IPS-11a (cell line): ENCODE results near the gene CCR3.
"Not testable (repeated sequence)": the region's sequence is repeated elsewhere in the genome, so short reads cannot be mapped to it uniquely, and the experiment has no call there.

Experiments
- H3K4me3 ChIP-seq: one replicate; pipeline ENCODE4 v1.5.1; 2013; ENCODE audit warnings: low read depth, low read length, control low read depth

Gene CCR3

GRCh38 chr3:46242120-46242519, at the start of gene CCR3:
Gene CCR3 (plus strand): TSS chr3:46242460. CDS start chr3:46265159, 22,699 bp downstream.
- no peak within 1 kb of the TSS for H3K4me3 ChIP-seq

GRCh38 chr3:46192939-46193338, 49.3 kb upstream of the CCR3 start:
- H3K4me3 ChIP-seq, result no peak overlapping the region

GRCh38 chr3:46193436-46193835, 48.8 kb upstream of the CCR3 start:
- no peak overlapping the region for H3K4me3 ChIP-seq

- no peak overlapping the region for H3K4me3 ChIP-seq
Observed at GRCh38 chr3:46194868-46195553, 47.2 kb upstream of the CCR3 start.

DNA sequence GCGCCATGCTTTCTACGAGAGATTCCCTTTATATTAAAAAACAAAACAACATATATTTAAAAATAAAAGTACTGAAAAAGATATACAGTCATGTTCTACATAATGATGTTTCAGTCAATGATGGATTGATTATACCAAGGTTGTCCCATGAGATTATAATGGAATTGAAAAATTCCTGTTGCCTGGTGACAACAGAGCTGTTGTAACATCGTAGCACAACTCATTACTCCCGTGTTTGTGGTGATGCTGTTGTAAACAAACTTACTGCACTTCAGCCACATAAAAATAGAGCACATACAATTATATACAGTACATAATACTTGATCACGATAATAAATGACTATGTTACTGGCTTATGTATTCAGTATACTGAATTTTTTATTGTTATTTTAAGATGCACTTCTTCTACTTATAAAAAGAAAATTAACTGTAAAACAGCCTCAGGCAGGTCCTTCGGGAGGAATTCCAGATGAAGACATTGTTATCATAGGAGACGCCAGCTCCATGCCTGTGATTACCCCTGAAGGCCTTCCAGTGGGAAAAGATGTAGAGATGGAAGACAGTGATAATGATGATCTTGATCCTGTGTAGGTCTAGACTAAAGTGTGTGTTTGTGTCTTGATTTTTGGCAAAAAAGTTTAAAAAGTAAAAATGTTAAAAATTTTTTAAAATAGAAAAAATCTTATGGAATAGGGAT, 45.9 kb upstream of the CCR3 start:
- no peak overlapping the region for H3K4me3 ChIP-seq

- no peak overlapping the region for H3K4me3 ChIP-seq
Observed at GRCh38 chr3:46200211-46200610, 42.0 kb upstream of the CCR3 start.

DNA sequence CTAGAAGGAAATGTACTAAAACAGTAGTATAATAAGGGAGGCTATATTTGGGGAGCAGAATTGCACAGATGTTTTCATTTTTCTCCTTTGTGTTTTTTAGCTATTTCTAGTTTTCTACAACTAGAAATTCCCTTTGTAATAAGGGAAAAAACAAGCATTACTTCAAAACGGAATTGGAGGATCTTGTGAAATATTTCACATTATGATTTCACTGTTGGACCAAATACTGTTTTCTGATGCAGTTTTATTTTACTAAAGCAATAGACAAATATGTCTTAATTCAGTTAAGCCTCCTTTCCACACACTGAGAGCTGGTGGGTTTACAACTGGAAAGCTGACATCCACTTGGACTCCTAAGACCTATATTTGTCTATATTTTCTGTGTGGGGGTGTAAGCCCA, 41.5 kb upstream of the CCR3 start:
- no peak overlapping the region for H3K4me3 ChIP-seq

DNA sequence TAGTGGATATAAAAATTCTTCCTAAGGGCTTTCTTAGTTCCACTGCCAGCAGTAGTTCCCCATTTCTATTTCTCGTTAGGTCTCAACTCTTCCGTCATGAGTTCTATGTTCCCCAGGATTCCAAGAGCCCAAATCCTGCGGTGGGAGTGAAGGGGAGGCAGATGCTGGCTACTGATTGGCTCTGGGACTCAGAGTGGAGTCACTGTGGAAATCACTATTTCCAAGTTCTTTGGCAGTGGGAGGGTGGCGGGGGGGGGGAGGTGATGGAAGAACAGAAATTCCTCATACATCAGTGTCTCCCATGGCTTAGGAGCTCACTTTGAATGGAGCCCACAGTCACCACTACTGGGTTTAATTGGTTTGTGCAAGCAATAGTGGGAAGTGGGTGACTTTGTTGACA, 39.7 kb upstream of the CCR3 start:
- no peak overlapping the region for H3K4me3 ChIP-seq

GRCh38 chr3:46203681-46204080, 38.6 kb upstream of the CCR3 start:
- no peak overlapping the region for H3K4me3 ChIP-seq

- no peak overlapping the region for H3K4me3 ChIP-seq
Observed at GRCh38 chr3:46205286-46205960, 36.8 kb upstream of the CCR3 start.

- H3K4me3 ChIP-seq, result no peak overlapping the region
Observed at GRCh38 chr3:46206282-46207015, 35.8 kb upstream of the CCR3 start.

DNA sequence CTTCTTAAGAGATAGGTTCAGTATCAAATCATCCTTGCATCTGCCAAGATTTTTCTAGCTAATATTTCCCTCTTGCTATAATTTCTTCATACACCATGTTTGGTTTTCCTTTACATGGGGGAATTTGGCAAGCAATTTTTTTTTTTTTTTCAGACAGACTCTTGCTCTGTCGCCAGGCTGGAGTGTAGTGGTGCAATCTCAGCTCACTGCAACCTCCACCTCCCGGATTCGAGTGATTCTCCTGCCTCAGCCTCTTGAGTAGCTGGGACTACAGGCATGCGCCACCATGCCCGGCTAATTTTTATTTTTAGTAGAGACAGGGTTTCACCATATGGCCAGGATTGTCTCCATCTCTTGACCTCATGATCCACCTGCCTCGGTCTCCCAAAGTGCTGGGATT, 34.7 kb upstream of the CCR3 start:
- not testable (repeated sequence) for H3K4me3 ChIP-seq

DNA sequence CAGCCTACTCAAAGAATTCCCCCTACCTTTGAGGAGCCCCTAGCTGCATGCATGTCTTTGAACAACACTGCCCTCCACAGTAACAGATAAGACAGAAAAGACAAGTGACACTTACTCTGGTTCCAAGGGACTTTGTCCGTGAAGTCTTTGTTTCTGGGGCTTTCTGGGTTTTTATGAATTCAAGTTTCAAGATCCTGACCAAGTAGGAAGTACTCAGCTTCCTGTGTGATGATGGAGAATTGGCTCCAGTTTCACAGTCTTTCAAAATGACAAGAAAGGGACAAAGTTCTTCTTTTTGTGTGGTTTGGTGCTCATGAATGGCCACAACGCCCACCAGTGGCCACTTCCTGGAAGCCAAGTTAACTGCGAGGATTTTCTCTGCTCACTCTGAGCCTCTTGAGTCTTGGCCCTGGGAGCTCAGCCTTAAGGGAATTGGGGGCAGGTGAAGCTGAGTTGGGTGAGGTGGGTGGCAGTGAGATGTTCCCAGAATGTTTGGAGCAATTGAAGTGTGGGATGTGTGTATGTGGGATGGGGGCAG, 34.0 kb upstream of the CCR3 start, which contains the start of gene CCR1:
TSS of gene CCR1 (minus strand) at position 147 of the 538 bp plus-strand sequence. CDS start 4,000 bp downstream, outside the sequence.
- no peak within 1 kb of the TSS for H3K4me3 ChIP-seq

DNA sequence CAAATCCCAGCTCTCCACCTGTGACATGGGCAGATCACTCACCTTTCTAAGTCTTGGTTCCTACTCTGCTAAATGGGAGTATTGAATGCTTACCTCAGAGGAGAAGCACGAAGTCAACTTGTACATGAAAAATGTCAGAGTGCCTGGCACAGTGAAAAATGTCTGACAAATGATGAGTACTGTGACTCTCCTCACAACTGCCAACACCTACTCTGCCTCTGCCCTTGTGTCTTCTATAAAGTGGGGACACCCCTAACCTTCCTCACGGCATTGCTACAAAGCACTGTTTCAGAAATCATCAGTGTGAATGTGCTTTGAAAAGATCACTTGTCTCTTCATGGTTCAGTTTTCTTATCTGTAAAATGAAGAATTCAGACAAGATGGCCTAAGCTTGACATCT, 33.2 kb upstream of the CCR3 start:
- H3K4me3 ChIP-seq, result no peak overlapping the region

DNA sequence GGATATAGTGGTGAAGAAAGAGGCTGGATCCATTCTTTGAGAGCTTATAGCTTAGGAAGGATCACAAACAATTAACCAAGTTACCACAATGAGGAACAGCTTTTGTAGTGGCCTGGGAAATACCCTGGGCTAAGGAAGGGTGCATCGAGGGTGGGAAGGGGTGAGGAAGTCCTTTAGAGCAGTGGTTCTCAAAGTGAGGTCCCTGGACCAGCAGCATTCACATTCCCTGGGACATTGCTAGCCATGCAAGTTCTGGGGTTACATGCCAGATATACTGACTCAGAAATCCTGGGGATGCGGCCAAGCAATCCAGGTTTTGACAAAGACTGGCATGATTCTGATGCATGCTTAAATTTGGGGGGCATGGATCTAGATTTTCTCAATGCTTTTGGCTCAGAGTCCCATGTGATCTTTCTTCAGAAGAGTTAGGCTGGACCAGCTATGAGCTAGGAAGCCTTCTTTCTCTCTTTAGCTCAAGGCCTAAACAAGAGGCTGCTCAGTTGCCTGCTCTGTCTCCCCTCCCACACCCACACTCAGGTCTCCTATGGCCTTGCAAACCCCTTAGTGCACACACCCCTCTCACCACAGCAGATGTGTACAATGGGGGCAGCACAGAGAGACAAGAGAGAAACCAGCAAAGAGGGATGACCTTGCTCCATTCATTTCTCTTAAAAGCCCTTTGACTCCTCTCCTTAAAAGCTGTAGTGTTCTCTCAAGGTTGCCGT, 32.4 kb upstream of the CCR3 start:
- no peak overlapping the region for H3K4me3 ChIP-seq

DNA sequence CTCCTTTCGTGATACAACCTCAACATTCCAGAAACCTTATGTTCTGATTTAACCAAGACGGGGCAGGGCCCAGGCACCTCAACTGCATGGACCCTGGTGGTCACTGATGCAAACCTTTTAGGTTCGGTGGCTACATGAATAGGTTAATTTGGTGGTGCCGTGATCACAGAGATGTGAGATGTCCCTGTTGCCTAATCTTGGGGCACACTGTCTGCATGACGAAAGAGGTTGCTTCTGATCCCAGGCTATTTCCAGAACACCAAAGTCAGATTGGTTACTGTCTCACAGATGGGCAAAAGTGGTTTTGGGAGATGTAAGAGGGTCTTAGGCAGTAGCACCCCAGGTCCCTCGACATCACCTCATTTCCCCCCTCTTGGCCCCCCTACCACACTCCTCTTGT, 30.2 kb upstream of the CCR3 start:
- H3K4me3 ChIP-seq, result no peak overlapping the region

DNA sequence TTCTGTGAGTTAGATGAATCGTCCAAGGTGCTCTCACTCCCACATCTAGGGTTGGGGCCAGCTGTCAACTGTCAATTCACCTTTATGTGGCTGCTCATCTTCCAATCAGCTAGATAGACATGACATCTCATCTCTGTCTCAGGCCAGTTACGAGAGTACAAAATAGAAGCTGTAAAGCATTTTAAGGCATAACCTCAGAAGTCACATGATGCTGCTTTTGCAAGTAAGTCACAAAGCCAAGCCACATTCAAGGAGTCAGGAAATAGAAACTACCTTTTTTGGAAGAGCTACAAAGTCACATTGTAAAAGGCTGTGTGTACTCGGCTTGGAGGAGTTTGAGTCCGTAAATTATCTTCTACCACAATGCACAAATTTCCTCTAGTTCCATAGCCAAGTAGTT, 29.1 kb upstream of the CCR3 start:
- H3K4me3 ChIP-seq, result no peak overlapping the region

- no peak overlapping the region for H3K4me3 ChIP-seq
Observed at GRCh38 chr3:46214751-46215352, 27.4 kb upstream of the CCR3 start.

- no peak overlapping the region for H3K4me3 ChIP-seq
Observed at GRCh38 chr3:46215810-46216414, 26.3 kb upstream of the CCR3 start.
